Smooth muscle cell (in vitro differentiated cells): ENCODE measurements around the gene OBP2B. TPM values are rescaled to one million over a fixed set of nuclear protein-coding genes. Genes with fewer than 3 reads are reported as not detected.

Experiments used
- DNase-seq: peaks from one replicate; lab custom pipeline; 2025; ENCODE audit not compliant: unreplicated experiment; lab: John Stamatoyannopoulos, UW
- H2AFZ ChIP-seq: fragments of 200-600 bp; sonication (generic); 2 replicates; pipeline ENCODE4 v1.6.0; 2016; ENCODE audit warnings: antibody characterized with exemption, low read depth, mild to moderate bottlenecking
- H3F3A ChIP-seq: fragments of 200-600 bp; sonication (generic); 2 replicates; pipeline ENCODE4 v1.6.0; 2017; ENCODE audit warnings: antibody characterized with exemption, low read depth
- H3K27ac ChIP-seq: fragments of 200-600 bp; sonication (generic); 2 replicates; pipeline ENCODE4 v1.5.1; 2016; ENCODE audit warnings: low read depth, mild to moderate bottlenecking
- H3K27me3 ChIP-seq: fragments of 200-600 bp; sonication (generic); 2 replicates; pipeline ENCODE4 v1.6.1; 2016; ENCODE audit warnings: low read depth, mild to moderate bottlenecking
- H3K36me3 ChIP-seq: fragments of 200-600 bp; sonication (generic); 2 replicates; pipeline ENCODE4 v1.5.1; 2016; ENCODE audit warnings: low read depth
- H3K4me1 ChIP-seq: fragments of 200-600 bp; sonication (generic); 2 replicates; pipeline ENCODE4 v1.5.1; 2016; ENCODE audit warnings: low read depth
- H3K4me2 ChIP-seq: fragments of 200-600 bp; sonication (generic); 2 replicates; pipeline ENCODE4 v1.6.0; 2016; ENCODE audit warnings: mild to moderate bottlenecking
- H3K4me3 ChIP-seq: fragments of 200-600 bp; sonication (generic); 2 replicates; pipeline ENCODE4 v1.5.1; 2016; ENCODE audit warnings: mild to moderate bottlenecking
- H3K79me2 ChIP-seq: fragments of 200-600 bp; sonication (generic); 2 replicates; pipeline ENCODE4 v1.6.0; 2016; ENCODE audit warnings: low read depth, mild to moderate bottlenecking
- H3K9ac ChIP-seq: fragments of 200-600 bp; sonication (generic); 2 replicates; pipeline ENCODE4 v1.6.0; 2016; ENCODE audit warnings: low read depth
- H3K9me3 ChIP-seq: fragments of 200-600 bp; sonication (generic); replicated peaks from 2 replicates; pipeline ENCODE4 v1.5.1; 2016; ENCODE audit warnings: low read depth
- H4K20me1 ChIP-seq: fragments of 200-600 bp; sonication (generic); 2 replicates; pipeline ENCODE4 v1.6.0; 2016; ENCODE audit warnings: low read depth
- CTCF ChIP-seq: fragments of 200-600 bp; sonication (generic); IDR thresholded peaks from 2 replicates; pipeline ENCODE4 v1.5.1; 2017; ENCODE audit warnings: borderline replicate concordance, mild to moderate bottlenecking, antibody characterized with exemption; ENCODE audit not compliant: insufficient read depth, poor library complexity, severe bottlenecking
- WGBS: methylation state at CpG from one replicate; pipeline ENCODE4 v1.1.7; 2016; ENCODE audit warnings: low lambda C conversion rate; 5-methylcytosine and 5-hydroxymethylcytosine counted together
- polyA plus RNA-seq: library from polyadenylated mRNA; unstranded; fragments of >200 nt; fragmentation: Nextera tagmentation; extraction: Ambion mirVana; gene quantifications from 2 replicates; pipeline ENCODE4 v1.2.1, GENCODE V29; 2016
- total RNA-seq: library from RNA; depleted of rRNA; stranded (reverse); fragments of >200 nt; gene quantifications from 2 replicates; pipeline ENCODE4 v1.2.3, GENCODE V29; 2014

Gene OBP2B
- total and polyA plus RNA-seq, 2 experiments from 2014 or later, result not detected

DNA sequence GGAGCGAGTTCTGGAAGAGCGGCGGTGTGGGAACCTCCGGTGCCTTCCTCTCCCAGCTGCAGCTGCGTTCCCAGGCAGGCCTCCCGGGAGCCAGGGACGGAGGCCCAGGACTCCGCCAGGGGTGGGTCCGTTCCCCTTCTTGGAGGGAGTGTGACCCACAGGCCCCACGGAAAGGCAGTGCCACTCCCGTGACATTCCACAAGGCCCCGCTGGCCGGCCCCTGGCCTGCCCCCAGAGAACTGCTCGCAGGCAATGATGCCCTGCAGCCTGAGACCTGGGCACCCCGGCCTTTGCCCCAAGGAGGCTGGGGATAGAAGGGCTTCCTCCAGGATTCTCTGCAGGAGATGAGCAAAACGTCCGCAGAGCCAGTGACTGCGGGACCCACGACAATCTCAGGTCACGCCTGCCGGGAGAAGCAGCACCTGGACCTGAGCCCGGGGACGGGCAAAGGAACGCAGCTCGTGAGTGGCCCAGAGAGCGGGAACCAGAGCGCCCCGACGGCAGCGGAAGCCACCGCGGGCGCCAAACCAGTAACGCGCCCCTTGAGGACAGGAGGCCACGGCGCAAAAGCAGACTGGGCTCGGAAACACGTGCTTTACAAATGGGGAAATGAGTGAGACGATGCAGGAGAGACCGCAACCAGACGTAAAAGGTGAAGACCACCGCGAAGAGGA is 9.3 kb downstream of the OBP2B start:
- no peaks in the 10 kb centered on the region for H3F3A ChIP-seq
- no peak for TF ChIP-seq CTCF
- H4K20me1 ChIP-seq, result no peaks in the 10 kb centered on the region
- H3K4me2 ChIP-seq, result no peak overlapping the region
- H3K27me3 ChIP-seq, result no peaks in the 10 kb centered on the region
- DNase-seq, result no peak
- H3K4me3 ChIP-seq, result no peak overlapping the region
- WGBS, result 88% methylated on average over 43 of the region's 44 CpGs
- no peaks in the 10 kb centered on the region for H3K79me2 ChIP-seq
- no peaks in the 10 kb centered on the region for H3K4me1 ChIP-seq
- H3K9ac ChIP-seq, result no peak overlapping the region
- H3K27ac ChIP-seq, result no peak overlapping the region
- H2AFZ ChIP-seq, result no peak overlapping the region
- no peaks in the 10 kb centered on the region for H3K36me3 ChIP-seq
- no peaks in the 10 kb centered on the region for H3K9me3 ChIP-seq

DNA sequence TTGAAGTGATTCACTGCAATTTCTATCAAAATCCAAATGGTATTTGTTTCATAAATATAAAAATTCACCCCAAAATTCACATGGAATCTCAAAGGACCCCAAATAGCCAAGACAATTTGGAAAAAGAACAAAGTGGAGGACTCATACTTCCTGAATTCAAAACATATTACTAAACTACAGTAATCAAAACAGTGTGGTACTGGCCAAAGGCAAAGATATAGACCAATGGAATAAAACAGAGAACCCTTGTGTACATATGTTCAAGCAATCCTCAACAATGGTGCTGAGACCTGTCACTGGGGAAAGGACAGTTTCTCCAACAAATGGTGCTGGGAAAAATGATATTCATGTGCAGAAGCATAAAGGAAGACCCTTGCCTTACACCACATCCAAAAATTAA is 14.0 kb downstream of the OBP2B start:
- Histone ChIP-seq H3K27ac (no peak overlapping the region), H3K27me3 (peaks cover 6% of the 10 kb centered on the region), H3K36me3 (no peaks in the 10 kb centered on the region), H3K79me2 (no peaks in the 10 kb centered on the region), H3K9ac (no peak overlapping the region), H2AFZ (no peak overlapping the region), H3K9me3 (no peaks in the 10 kb centered on the region), H3F3A (no peaks in the 10 kb centered on the region), H4K20me1 (no peaks in the 10 kb centered on the region), H3K4me1 (no peaks in the 10 kb centered on the region), H3K4me3 (no peak overlapping the region), H3K4me2 (no peak overlapping the region)
- no peak for TF ChIP-seq CTCF
- DNase-seq, result no peak

DNA sequence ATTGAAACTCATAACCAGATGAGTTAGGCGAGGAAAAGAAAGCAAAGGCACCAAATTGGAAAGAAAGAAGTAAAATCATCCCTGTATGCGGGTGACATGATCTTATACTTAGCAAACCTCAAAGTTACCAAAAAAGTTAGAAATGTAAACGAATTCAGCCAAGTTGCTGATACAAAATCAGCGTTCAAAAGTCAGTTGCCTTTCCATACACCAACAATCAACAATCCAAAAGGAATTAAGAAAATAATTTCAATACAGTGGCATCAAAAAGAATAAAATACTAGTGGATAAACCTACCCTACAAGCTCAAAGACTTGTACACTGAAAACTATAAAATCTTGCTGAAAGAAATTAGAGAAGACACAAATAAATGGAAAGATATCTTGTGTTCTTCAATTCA is 14.5 kb downstream of the OBP2B start:
- Histone ChIP-seq H3F3A (no peaks in the 10 kb centered on the region), H3K9ac (no peak overlapping the region), H4K20me1 (no peaks in the 10 kb centered on the region), H3K4me3 (no peak overlapping the region), H3K9me3 (no peaks in the 10 kb centered on the region), H2AFZ (no peak overlapping the region), H3K4me2 (no peak overlapping the region), H3K36me3 (no peaks in the 10 kb centered on the region), H3K27ac (no peak overlapping the region), H3K79me2 (no peaks in the 10 kb centered on the region), H3K4me1 (no peaks in the 10 kb centered on the region), H3K27me3 (peaks cover 6% of the 10 kb centered on the region)
- 82% methylated on average over 4 of the region's 4 CpGs for WGBS
- DNase-seq, result no peak
- TF ChIP-seq CTCF, result no peak

- Histone ChIP-seq H2AFZ (no peak overlapping the region), H3K9ac (no peak overlapping the region), H3K36me3 (no peaks in the 10 kb centered on the region), H3K4me3 (no peak overlapping the region), H3K4me2 (no peak overlapping the region), H3K27ac (no peak overlapping the region), H3K4me1 (no peaks in the 10 kb centered on the region), H3K79me2 (no peaks in the 10 kb centered on the region), H3K9me3 (no peaks in the 10 kb centered on the region), H3F3A (no peaks in the 10 kb centered on the region), H3K27me3 (peaks cover 18% of the 10 kb centered on the region), H4K20me1 (no peaks in the 10 kb centered on the region)
- 72% methylated on average over 7 of the region's 7 CpGs for WGBS
- no peak for TF ChIP-seq CTCF
- DNase-seq, result no peak
Measured at GRCh38 chr9:133191989-133192388, 17.1 kb downstream of the OBP2B start.
